Colonic mucosa (tissue), 4 donors: ENCODE measurements around the gene MTNR1A. TPM values are rescaled to one million over a fixed set of nuclear protein-coding genes. Genes with fewer than 3 reads are reported as not detected.

Experiments
- DNase-seq: peaks from one replicate; pipeline ENCODE4 v3.0.0-alpha.2; 2020
- H3K27ac ChIP-seq: fragments of 200-600 bp; one replicate; pipeline ENCODE4 v1.8.0; 2021
- H3K27me3 ChIP-seq: fragments of 200-600 bp; one replicate; pipeline ENCODE4 v1.8.0; 2021
- H3K36me3 ChIP-seq: fragments of 200-600 bp; one replicate; pipeline ENCODE4 v1.8.0; 2021
- H3K4me1 ChIP-seq: fragments of 200-600 bp; one replicate; pipeline ENCODE4 v1.8.0; 2021; ENCODE audit warnings: mild to moderate bottlenecking
- H3K4me3 ChIP-seq: fragments of 200-600 bp; one replicate; pipeline ENCODE4 v1.8.0; 2021
- H3K9ac ChIP-seq, 2 donors: one replicate each; pipeline ENCODE4 v1.7.0; 2013; ENCODE audit warnings: control low read depth in 2 of 2, low read depth in 2 of 2, low read length in 2 of 2
- H3K9me3 ChIP-seq: fragments of 200-600 bp; one replicate; pipeline ENCODE4 v1.8.0; 2021
- intact Hi-C: fragments of 100-400 bp; cut with DNase I; formaldehyde crosslinking; loops from one replicate; pipeline ENCODE4 v1.14.1; 2022
- total RNA-seq, 2 donors: library from RNA; stranded (reverse); fragmentation: NEBNext Ultra II Directional in 1 of 2; extraction: Animal tissue kit (Norgen Biotek cat#: 25700) in 1 of 2; gene quantifications; one replicate each; pipeline ENCODE4 v1.2.1, GENCODE V29; 2021
- TF ChIP-seq, protein P1 (sequence below): fragments of 200-600 bp; IDR thresholded peaks from one replicate; pipeline ENCODE4 v1.8.0; 2022; ENCODE audit warnings: antibody characterized with exemption, mild to moderate bottlenecking
- donor health status: healthy.
- donor health status: DM: no; HTN: no; CAD: no.
- donor health status: DM: no; HTN: no; CAD: no.

The MTNR1A gene
- total RNA-seq, 2 donors from 2014 or later = 1.3 to 3.9 TPM

DNA sequence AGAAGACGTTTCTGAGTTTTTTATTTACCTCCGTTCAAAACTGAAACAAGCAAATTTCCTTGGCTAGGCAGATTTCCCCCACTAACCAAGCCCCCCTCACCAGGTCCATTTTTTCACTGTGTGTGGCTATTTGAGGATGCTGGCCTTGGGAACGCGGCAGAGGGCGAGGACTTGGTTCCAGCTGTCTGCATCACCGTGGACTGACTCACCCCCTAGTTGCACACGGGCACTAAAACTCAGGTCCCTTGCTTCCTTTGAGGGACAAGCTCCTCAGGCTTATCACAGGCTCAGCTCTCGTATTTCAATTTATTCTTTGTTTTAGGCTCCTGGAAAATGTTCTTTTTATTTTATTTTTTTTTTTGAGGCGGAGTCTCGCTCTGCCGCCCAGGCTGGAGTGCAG is 8.4 kb upstream of the MTNR1A start:
- no peak overlapping the region for H3K27ac ChIP-seq
- intact Hi-C loops = no loop called here
- H3K4me3 ChIP-seq = no peak overlapping the region
- no peak for DNase-seq
- H3K9ac ChIP-seq = no peak overlapping the region
- TF ChIP-seq, protein P1, sequence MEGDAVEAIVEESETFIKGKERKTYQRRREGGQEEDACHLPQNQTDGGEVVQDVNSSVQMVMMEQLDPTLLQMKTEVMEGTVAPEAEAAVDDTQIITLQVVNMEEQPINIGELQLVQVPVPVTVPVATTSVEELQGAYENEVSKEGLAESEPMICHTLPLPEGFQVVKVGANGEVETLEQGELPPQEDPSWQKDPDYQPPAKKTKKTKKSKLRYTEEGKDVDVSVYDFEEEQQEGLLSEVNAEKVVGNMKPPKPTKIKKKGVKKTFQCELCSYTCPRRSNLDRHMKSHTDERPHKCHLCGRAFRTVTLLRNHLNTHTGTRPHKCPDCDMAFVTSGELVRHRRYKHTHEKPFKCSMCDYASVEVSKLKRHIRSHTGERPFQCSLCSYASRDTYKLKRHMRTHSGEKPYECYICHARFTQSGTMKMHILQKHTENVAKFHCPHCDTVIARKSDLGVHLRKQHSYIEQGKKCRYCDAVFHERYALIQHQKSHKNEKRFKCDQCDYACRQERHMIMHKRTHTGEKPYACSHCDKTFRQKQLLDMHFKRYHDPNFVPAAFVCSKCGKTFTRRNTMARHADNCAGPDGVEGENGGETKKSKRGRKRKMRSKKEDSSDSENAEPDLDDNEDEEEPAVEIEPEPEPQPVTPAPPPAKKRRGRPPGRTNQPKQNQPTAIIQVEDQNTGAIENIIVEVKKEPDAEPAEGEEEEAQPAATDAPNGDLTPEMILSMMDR = no peak
- no peaks in the 10 kb centered on the region for H3K36me3 ChIP-seq
- H3K9me3 ChIP-seq = no peaks in the 10 kb centered on the region
- H3K27me3 ChIP-seq = no peaks in the 10 kb centered on the region
- no peaks in the 10 kb centered on the region for H3K4me1 ChIP-seq

DNA sequence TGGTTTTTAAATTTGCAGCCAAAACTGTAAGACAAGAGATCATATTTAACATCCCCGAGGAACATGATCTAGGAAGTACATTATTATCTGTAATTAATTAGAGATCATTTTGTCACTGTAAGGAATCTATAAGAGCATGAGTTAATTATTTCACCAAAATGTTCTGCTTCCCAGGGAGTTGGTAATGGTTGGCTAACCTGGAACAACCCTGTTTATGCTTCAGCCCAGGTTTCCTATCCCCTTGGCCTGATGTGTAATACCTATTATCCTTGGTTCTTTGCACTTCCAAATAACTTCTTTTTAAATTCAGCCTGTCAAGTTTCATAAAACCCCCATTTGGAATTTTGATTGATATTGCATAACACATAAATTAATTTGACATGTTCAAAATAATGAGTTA is 6.4 kb upstream of the MTNR1A start:
- no peak overlapping the region for H3K4me3 ChIP-seq
- H3K9me3 ChIP-seq = no peaks in the 10 kb centered on the region

DNA sequence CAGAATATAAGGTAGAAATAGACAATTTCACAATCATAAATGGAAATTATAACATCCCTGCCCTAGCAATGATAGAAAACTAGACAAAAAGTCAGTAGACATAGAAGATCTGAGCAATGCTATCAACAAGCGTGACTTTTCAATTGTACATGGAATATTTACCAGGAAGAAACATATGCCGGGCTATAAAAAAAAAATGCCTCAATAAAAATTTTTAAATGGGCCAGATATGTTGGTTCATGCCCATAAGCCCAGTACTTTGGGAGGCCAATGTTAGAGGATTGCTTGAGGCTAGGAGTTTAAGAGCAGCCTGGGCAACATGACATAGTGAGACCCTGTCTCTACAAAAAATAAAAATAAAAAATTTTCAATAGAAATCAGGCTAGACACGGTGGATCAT is 5.3 kb upstream of the MTNR1A start:
- no peaks in the 10 kb centered on the region for H3K27me3 ChIP-seq
- intact Hi-C loops = no loop called here
- H3K27ac ChIP-seq = no peak overlapping the region
- no peak overlapping the region for H3K9ac ChIP-seq
- TF ChIP-seq, protein P1 = no peak
- no peak overlapping the region for H3K4me3 ChIP-seq
- DNase-seq = no peak
- H3K9me3 ChIP-seq = no peaks in the 10 kb centered on the region
- H3K4me1 ChIP-seq = no peaks in the 10 kb centered on the region
- no peaks in the 10 kb centered on the region for H3K36me3 ChIP-seq

More for the DNA sequence above, 6.4 kb upstream of the MTNR1A start:
- Histone ChIP-seq H3K27ac (no peak overlapping the region), H3K4me1 (no peaks in the 10 kb centered on the region), H3K27me3 (no peaks in the 10 kb centered on the region), H3K9ac (no peak overlapping the region), H3K36me3 (no peaks in the 10 kb centered on the region)
- DNase-seq = no peak
- intact Hi-C loops = no loop called here
- TF ChIP-seq, protein P1 = no peak

DNA sequence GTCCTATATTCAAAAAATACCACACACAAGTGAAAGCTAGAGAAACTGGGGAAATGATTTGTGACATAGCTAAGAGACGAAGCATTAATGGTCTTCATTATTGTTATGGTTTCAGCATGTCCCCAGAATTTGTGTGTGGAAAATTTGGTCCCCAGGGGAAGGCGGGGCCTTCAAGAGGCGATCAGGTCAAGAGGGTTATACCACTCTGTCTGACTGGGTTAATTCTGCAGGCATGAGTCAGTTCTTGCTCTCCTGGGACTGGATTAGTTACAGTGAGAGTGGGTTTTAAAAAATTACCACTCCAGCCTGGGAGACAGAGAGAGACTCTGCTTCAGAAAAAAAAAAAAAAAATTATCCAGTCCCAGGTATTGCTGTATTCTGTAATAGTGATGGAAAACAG is 2.1 kb upstream of the MTNR1A start:
- no peaks in the 10 kb centered on the region for H3K4me1 ChIP-seq
- H3K4me3 ChIP-seq = no peak overlapping the region
- H3K27ac ChIP-seq = no peak overlapping the region
- H3K27me3 ChIP-seq = no peaks in the 10 kb centered on the region
- TF ChIP-seq, protein P1 = no peak
- intact Hi-C loops = no loop called here
- H3K36me3 ChIP-seq = no peaks in the 10 kb centered on the region
- DNase-seq = no peak
- H3K9me3 ChIP-seq = no peaks in the 10 kb centered on the region
- no peak overlapping the region for H3K9ac ChIP-seq

DNA sequence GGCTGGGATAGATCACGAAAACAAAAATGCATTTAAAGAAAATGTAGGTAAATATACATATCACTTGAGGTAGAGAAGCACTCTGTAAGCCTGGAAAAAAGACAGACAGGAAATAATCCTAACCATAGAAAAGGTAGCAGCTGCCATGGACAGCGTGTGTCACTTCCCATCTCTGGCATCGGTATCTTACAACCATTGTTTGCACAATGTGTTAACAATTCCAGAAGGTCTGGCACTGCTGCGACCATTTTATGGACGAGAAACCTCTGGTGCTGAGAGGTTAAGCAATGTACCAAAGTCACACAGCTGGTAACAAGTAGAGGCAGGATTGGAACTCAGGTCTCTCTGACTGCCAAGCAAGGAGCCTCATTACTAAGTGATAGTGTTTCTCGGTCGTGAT is 1.7 kb upstream of the MTNR1A start:
- Histone ChIP-seq H3K4me3 (no peak overlapping the region), H3K9ac (no peak overlapping the region), H3K4me1 (no peaks in the 10 kb centered on the region), H3K27me3 (no peaks in the 10 kb centered on the region), H3K27ac (no peak overlapping the region), H3K36me3 (no peaks in the 10 kb centered on the region), H3K9me3 (no peaks in the 10 kb centered on the region)
- intact Hi-C loops = no loop called here
- DNase-seq = no peak
- TF ChIP-seq, protein P1 = no peak

DNA sequence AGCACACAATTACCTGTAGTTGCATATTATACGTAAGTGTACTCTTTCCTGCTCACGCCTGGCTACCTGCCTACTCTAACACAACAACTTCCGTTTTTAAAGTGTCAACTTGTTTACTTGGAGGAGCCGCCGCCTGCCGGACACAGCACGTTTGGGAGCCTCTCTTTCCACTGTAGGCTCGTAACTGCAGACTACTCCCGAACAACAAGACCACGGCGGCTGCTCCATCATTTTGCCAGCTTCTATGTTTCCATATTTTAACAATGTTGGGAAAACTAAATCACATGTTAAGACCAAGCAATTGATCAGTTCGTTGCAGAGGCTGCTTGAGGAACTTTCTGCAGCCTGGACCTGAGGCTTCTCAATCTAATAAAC is 841 bp downstream of the MTNR1A start:
- Histone ChIP-seq H3K27ac (peak overlapping the region; percentile 86), H3K9ac (peak overlapping the region; percentile 53 to 72)

More for the DNA sequence above, 841 bp downstream of the MTNR1A start:
- peak; percentile 88 for DNase-seq
- Histone ChIP-seq H3K36me3 (no peaks in the 10 kb centered on the region), H3K27me3 (no peaks in the 10 kb centered on the region), H3K4me3 (peak overlapping the region; percentile 44), H3K9me3 (no peaks in the 10 kb centered on the region), H3K4me1 (no peaks in the 10 kb centered on the region)
- TF ChIP-seq, protein P1 = peak; percentile 17
- intact Hi-C loops = no loop called here
